ENCODE data around the gene CDC73. TPM values are rescaled to one million over a fixed set of nuclear protein-coding genes. Genes with fewer than 3 reads are reported as not detected.

The CDC73 gene
- total RNA-seq, 1 experiment from 2014 or later: 62.5 TPM

GRCh38 chr1:193120604-193121166, 1.1 kb upstream of the CDC73 start:
- DNase-seq: no peak
- Histone ChIP-seq H3K27ac (ENCODE audit: insufficient read length, low read depth, low read length) (no peak overlapping the region), H2BK12ac (ENCODE audit: insufficient read length, low read depth, low read length) (no peak overlapping the region), H3K4ac (ENCODE audit: low read depth, low read length) (no peak overlapping the region), H3K9ac (ENCODE audit: extremely low read depth, insufficient read length, low read length) (no peak overlapping the region), H3K56ac (ENCODE audit: insufficient read length, low read depth, low read length) (no peak overlapping the region), H3K9me3 (ENCODE audit: control insufficient read depth, low read depth, low read length) (no peaks in the 10 kb centered on the region), H3K4me1 (ENCODE audit: insufficient read depth, low read length) (no peaks in the 10 kb centered on the region; the same call in 1 of the 2 replicates), H2AK5ac (ENCODE audit: insufficient read length, low read length) (no peak overlapping the region), H3K79me2 (ENCODE audit: insufficient read depth, low read length) (peaks cover 16% of the 10 kb centered on the region; the same call in 1 of the 2 replicates), H2BK20ac (ENCODE audit: low read depth, low read length, poor library complexity, severe bottlenecking) (no peak overlapping the region), H3K4me2 (ENCODE audit: insufficient read depth, insufficient read length, low read length) (peak overlapping the region; percentile 73), H3K18ac (ENCODE audit: insufficient read length, low read depth, low read length) (no peak overlapping the region), H3K27me3 (ENCODE audit: insufficient read depth, low read length) (no peaks in the 10 kb centered on the region), H3K79me1 (ENCODE audit: insufficient read depth, low read depth, low read length, poor library complexity, severe bottlenecking) (no peaks in the 10 kb centered on the region), H2BK15ac (ENCODE audit: low read depth, low read length) (no peak overlapping the region), H3K23ac (ENCODE audit: insufficient read length, low read depth, low read length) (no peak overlapping the region), H4K20me1 (ENCODE audit: control insufficient read depth, insufficient read depth, insufficient read length) (no peaks in the 10 kb centered on the region), H2AFZ (ENCODE audit: low read length) (no peak overlapping the region), H4K91ac (ENCODE audit: insufficient read length, low read depth, low read length) (no peak overlapping the region), H3K14ac (ENCODE audit: insufficient read depth, low read length) (no peak overlapping the region), H3T11ph (ENCODE audit: low read length) (no peak overlapping the region), H3K23me2 (ENCODE audit: insufficient read length, low read depth, low read length, poor library complexity, severe bottlenecking) (no peaks in the 10 kb centered on the region), H2BK5ac (ENCODE audit: insufficient read length, low read length) (no peak overlapping the region), H4K8ac (replicated peaks; ENCODE audit: insufficient read length, low read depth, low read length) (no peak overlapping the region), H4K5ac (ENCODE audit: insufficient read length, low read depth, low read length) (no peak overlapping the region), H2BK120ac (ENCODE audit: low read depth, low read length, poor library complexity, severe bottlenecking) (no peak overlapping the region)
- TF ChIP-seq, protein P1, sequence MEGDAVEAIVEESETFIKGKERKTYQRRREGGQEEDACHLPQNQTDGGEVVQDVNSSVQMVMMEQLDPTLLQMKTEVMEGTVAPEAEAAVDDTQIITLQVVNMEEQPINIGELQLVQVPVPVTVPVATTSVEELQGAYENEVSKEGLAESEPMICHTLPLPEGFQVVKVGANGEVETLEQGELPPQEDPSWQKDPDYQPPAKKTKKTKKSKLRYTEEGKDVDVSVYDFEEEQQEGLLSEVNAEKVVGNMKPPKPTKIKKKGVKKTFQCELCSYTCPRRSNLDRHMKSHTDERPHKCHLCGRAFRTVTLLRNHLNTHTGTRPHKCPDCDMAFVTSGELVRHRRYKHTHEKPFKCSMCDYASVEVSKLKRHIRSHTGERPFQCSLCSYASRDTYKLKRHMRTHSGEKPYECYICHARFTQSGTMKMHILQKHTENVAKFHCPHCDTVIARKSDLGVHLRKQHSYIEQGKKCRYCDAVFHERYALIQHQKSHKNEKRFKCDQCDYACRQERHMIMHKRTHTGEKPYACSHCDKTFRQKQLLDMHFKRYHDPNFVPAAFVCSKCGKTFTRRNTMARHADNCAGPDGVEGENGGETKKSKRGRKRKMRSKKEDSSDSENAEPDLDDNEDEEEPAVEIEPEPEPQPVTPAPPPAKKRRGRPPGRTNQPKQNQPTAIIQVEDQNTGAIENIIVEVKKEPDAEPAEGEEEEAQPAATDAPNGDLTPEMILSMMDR (conservative IDR thresholded peaks at IDR 0.05): no peak
- Mint-ChIP-seq H3K36me3 (ENCODE audit: insufficient read depth in 1 of 3, low read depth in 3 of 3) (peaks cover 3 to 10% (median 10%) of the 10 kb centered on the region in 3 experiments; a peak in 5 of 7 replicates), H3K27me3 (ENCODE audit: low read depth) (peaks cover 11% of the 10 kb centered on the region), H3K4me1 (peaks cover 14 to 15% of the 10 kb centered on the region in 2 experiments), H3K27ac (no peak overlapping the region), H3K4me3 (peak overlapping the region; percentile 84 to 95), H3K9me3 (no peaks in the 10 kb centered on the region)
- no CpG with 5 or more reads among the region's 6 CpGs for WGBS (ENCODE audit: extremely low coverage, insufficient read length, low lambda C conversion rate)

All from H9 (cell line).